GM18873 (cell line): Measurements from ENCODE around the gene HMCN1.
A peak's percentile ranks its signal among the peaks of the same experiment; 100 is the strongest.

ENCODE experiments used
- ATAC-seq: cut with Tn5 transposase; IDR thresholded peaks from one replicate; pipeline ENCODE4 v1.9.1; 2021; ENCODE audit warnings: mild to moderate bottlenecking, moderate library complexity, moderate number of reproducible peaks; ENCODE audit not compliant: unreplicated experiment, low FRiP score

The HMCN1 gene

GRCh38 chr1:185733818-185734735 lies at the start of gene HMCN1:
Gene HMCN1 (plus strand): TSS chr1:185734391. CDS start chr1:185734780, 389 bp downstream.
- ATAC-seq = no peak

DNA sequence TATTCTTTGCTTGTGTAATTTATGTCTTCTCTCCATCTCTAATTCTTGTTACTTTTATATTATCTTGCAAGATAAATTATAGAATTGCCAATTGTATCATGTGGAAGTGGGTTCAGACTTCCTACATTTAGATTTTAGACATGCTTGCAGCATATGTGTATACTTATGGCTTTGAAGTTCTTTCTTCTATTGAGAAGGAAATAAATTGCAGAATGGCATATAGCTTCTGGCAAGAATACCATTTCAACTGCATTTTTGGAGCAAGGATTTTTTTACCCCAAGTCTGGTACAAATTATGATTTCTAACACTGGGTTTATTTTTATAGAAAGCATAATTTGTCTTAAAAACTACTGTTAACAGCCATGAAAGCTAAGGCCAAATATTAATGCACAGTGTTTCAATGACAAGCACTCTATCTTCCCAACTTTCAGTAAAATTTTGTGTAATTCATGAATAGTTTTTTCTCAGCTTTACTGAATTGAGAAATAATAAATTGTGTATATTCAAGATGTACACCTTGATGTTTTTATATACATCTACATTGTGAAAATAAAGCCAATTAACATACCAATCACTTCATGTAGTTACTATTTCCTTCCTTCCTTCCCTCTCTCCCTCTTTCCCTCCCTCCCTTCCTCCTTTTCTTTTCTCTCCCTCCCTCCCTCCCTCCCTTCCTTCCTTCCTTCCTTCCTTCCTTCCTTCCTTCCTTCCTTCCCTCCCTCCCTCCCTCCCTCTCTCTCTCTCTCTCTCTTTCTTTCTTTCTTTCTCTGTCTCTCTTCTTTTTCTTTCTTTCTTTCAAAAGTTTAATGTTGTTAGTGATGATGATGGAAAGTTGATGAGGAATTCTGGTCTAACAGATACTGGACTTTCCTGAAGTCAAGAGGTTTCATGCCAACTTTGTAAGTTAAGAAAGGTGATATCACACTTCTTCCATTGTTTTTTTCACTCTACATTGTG lies 47.1 kb upstream of the HMCN1 start:
- no peak for ATAC-seq

DNA sequence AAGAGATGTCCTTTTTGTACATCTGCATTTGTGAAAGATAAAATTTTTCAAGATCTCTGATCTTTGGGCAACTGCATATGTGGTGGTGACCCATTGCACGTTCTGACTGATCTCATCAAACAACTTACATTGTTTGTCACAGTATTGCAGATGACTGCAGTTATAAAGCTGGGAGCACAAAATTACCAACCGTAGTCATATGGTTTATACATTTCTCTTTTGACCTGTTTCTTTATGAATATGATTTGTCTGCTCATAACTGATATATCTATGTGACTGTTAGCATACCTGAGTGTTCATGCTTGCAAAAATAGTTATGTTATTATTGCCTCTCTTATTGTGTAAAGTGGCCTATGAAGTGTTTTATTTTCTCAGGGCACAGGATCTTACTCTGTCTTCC lies 43.7 kb upstream of the HMCN1 start:
- ATAC-seq = no peak

DNA sequence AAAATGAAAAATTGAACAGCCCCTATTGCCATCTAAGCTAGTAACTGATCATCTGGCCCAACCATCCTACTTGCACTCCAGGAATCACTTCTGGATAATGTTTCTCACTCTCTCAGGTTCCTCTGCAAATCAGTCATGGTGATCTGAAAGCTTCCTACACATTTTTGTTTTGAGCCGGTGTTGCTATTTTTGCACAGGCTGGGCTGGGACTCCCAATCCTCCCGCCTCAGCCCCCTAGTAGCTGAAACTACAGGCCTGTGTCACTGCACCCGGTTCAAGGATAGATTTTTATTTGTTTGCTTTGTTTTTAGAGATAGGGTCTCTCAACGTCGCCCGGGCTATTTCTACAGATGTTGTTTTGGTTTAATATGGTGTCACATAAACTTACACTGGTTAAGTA lies 40.5 kb upstream of the HMCN1 start:
- ATAC-seq = no peak

GRCh38 chr1:185694081-185694480 lies 40.1 kb upstream of the HMCN1 start:
- peak; percentile 87 for ATAC-seq

GRCh38 chr1:185695299-185695698 lies 38.9 kb upstream of the HMCN1 start:
- no peak for ATAC-seq

GRCh38 chr1:185696422-185697150 lies 37.6 kb upstream of the HMCN1 start:
- ATAC-seq = no peak

DNA sequence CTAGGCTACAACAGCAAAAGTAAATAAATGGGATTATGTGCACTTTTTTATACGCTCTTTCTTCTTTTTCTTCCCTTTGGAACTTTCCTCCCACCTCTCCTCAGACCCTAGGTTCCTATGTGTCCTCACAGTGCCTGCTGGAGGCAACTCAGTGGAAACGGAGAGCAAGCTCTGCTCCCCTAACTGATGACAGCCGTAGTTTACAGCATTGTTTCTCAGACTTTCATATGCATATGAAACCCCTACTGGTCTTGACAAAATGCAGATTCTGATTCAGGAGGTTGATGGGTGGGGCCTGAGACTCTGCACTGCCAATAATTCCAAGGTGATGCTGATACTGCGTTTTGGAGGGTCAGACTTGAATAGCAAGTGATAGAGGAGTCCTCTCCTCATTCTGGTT lies 34.3 kb upstream of the HMCN1 start:
- no peak for ATAC-seq

DNA sequence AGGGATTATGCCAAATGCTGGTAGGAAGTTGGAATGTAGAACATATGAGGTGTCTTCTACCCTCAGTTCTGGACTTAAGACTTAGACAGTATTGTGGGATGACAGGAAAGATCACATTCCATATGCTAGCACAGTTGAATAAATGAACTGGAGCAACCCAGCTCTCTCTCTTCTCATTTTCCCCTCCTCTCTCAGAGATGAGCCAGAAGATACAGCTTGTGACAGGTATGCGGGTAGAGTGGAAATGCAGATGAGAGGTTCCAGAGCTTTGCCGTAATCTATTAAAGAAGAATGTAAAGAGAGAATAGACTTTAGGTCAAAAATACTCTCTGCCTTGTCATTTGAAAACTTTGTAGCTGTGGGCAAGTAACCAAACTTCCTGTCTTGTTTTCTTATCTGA lies 32.5 kb upstream of the HMCN1 start:
- no peak for ATAC-seq

- ATAC-seq = no peak
Observed at GRCh38 chr1:185704181-185704580, 30.0 kb upstream of the HMCN1 start.

- no peak for ATAC-seq
Observed at GRCh38 chr1:185716095-185716494, 18.1 kb upstream of the HMCN1 start.

- ATAC-seq = no peak
Observed at GRCh38 chr1:185719021-185719420, 15.2 kb upstream of the HMCN1 start.

- ATAC-seq = no peak
Observed at GRCh38 chr1:185720633-185721272, 13.4 kb upstream of the HMCN1 start.

DNA sequence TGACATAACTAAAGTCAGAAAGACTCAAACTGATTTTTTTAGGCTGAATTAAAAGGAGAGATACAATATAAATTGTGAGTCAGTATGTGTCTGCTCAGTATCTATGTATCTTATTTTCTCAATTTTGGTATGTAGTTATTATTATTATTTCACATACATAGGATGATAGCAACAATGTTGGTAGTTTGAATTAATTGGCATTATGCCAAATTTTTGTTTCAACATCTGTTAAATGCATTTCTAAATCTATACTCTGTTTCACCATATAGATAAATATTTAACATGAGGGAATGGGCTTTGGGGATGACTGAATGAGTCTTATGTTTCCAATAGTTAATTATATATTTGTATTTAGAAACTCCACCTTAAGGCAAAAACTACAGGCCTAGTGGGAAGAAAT lies 12.6 kb upstream of the HMCN1 start:
- no peak for ATAC-seq

- ATAC-seq = no peak
Observed at GRCh38 chr1:185722098-185722497, 12.1 kb upstream of the HMCN1 start.

- no peak for ATAC-seq
Observed at GRCh38 chr1:185727726-185728125, 6.5 kb upstream of the HMCN1 start.

- ATAC-seq = no peak
Observed at GRCh38 chr1:185731446-185731845, 2.7 kb upstream of the HMCN1 start.

GRCh38 chr1:185732951-185733350 lies 1.2 kb upstream of the HMCN1 start:
- ATAC-seq = no peak

DNA sequence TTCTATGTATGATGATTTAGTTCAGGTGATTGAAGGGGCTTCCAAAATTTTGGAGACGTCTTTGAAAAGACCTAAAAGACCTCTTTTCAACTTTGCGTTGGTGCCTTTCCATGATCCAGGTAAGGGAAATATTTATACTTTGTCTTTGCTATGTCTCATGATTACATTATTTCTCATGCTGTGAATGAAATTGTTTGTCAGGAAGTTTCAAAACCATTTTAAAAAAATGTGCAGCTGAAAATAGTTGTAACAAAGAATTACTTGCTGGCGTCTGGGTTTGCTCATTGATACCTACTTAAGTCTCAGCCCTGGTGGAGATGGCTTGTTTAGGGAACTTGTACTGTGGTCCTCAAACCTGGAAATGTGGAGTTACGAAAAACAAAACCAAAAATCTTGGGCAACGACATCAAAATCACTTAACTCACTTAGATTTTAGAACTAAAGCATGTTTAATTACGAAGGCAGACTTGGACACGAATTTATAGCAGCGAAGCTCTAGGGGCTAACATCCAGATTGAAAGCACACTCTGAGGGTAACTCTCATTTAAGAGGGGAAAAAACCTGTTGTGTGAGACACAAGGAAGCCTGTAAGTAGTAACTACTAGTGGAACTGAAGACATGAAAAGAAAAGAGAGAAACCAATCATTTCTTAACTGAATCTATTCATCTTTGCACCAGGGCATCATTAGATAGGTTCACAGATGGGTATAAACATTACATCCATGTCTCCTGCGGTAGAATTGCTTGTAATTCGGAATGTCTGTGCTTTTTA lies 924 bp downstream of the HMCN1 start:
- no peak for ATAC-seq
